Measurements from ENCODE around the gene EDC4. TPM values are rescaled to one million over a fixed set of nuclear protein-coding genes. Genes with fewer than 3 reads are reported as not detected.

EDC4 gene
- total and polyA plus RNA-seq, 2 experiments from 2014 or later = 39.6 to 98.5 TPM

GRCh38 chr16:67871256-67871655 is 1.6 kb upstream of the EDC4 start (continued):
- no peak for TF ChIP-seq ETS1 (IDR thresholded peaks at IDR 0.05)
- no peak for TF ChIP-seq POLR2AphosphoS5 (IDR thresholded peaks at IDR 0.05; ENCODE audit: low read depth)
- TF ChIP-seq, protein P1, sequence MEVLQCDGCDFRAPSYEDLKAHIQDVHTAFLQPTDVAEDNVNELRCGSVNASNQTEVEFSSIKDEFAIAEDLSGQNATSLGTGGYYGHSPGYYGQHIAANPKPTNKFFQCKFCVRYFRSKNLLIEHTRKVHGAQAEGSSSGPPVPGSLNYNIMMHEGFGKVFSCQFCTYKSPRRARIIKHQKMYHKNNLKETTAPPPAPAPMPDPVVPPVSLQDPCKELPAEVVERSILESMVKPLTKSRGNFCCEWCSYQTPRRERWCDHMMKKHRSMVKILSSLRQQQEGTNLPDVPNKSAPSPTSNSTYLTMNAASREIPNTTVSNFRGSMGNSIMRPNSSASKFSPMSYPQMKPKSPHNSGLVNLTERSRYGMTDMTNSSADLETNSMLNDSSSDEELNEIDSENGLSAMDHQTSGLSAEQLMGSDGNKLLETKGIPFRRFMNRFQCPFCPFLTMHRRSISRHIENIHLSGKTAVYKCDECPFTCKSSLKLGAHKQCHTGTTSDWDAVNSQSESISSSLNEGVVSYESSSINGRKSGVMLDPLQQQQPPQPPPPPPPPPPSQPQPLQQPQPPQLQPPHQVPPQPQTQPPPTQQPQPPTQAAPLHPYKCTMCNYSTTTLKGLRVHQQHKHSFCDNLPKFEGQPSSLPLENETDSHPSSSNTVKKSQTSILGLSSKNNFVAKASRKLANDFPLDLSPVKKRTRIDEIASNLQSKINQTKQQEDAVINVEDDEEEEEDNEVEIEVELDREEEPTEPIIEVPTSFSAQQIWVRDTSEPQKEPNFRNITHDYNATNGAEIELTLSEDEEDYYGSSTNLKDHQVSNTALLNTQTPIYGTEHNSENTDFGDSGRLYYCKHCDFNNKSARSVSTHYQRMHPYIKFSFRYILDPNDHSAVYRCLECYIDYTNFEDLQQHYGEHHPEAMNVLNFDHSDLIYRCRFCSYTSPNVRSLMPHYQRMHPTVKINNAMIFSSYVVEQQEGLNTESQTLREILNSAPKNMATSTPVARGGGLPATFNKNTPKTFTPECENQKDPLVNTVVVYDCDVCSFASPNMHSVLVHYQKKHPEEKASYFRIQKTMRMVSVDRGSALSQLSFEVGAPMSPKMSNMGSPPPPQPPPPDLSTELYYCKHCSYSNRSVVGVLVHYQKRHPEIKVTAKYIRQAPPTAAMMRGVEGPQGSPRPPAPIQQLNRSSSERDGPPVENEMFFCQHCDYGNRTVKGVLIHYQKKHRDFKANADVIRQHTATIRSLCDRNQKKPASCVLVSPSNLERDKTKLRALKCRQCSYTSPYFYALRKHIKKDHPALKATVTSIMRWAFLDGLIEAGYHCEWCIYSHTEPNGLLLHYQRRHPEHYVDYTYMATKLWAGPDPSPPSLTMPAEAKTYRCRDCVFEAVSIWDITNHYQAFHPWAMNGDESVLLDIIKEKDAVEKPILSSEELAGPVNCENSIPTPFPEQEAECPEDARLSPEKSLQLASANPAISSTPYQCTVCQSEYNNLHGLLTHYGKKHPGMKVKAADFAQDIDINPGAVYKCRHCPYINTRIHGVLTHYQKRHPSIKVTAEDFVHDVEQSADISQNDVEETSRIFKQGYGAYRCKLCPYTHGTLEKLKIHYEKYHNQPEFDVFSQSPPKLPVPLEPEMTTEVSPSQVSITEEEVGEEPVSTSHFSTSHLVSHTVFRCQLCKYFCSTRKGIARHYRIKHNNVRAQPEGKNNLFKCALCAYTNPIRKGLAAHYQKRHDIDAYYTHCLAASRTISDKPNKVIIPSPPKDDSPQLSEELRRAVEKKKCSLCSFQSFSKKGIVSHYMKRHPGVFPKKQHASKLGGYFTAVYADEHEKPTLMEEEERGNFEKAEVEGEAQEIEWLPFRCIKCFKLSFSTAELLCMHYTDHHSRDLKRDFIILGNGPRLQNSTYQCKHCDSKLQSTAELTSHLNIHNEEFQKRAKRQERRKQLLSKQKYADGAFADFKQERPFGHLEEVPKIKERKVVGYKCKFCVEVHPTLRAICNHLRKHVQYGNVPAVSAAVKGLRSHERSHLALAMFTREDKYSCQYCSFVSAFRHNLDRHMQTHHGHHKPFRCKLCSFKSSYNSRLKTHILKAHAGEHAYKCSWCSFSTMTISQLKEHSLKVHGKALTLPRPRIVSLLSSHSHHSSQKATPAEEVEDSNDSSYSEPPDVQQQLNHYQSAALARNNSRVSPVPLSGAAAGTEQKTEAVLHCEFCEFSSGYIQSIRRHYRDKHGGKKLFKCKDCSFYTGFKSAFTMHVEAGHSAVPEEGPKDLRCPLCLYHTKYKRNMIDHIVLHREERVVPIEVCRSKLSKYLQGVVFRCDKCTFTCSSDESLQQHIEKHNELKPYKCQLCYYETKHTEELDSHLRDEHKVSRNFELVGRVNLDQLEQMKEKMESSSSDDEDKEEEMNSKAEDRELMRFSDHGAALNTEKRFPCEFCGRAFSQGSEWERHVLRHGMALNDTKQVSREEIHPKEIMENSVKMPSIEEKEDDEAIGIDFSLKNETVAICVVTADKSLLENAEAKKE (CRISPR knock-in tag; IDR thresholded peaks at IDR 0.05) = no peak
- no peak for TF ChIP-seq EZH2 (IDR thresholded peaks at IDR 0.05; ENCODE audit: low read depth, unreplicated experiment)
- TF ChIP-seq EZH2phosphoT487 (IDR thresholded peaks at IDR 0.05; ENCODE audit: unreplicated experiment) = no peak
- no peak for TF ChIP-seq ZNF114 (CRISPR knock-in tag; IDR thresholded peaks at IDR 0.05)
- no peak for TF ChIP-seq JUNB (IDR thresholded peaks at IDR 0.05; ENCODE audit: unreplicated experiment)

DNA sequence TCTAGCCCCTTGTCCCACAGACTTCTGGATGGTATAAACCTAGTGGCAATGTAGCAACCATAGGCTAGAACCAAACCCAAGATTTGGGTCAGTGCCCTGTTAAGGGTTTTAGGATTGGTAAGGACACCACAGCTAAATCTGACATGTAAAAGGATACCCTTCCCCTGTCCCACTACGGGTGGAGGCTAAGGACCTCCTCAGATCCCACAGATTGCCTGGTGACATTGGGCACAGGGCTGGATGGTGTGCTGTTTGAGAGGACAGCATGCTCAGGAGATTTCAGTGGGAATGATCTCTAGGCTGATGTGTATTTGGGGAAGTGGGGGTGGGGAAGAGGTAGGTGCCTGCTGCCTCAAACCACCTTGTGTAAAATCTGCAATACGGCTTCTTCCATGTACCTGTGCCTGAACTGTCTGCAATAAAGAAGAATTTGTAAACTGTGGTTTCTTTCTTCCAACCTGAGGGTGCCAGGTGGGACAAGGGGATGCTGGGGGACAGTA is 671 bp upstream of the EDC4 start:
- no peaks in the 10 kb centered on the region; the same call in 2 of the 3 replicates for H3K9me3 Mint-ChIP-seq
- no peak for TF ChIP-seq ZNF114 (CRISPR knock-in tag; IDR thresholded peaks at IDR 0.05)
- no peak for TF ChIP-seq NANOG (IDR thresholded peaks at IDR 0.05; ENCODE audit: borderline replicate concordance)
- TF ChIP-seq, protein P1 (CRISPR knock-in tag; IDR thresholded peaks at IDR 0.05) = no peak
- TF ChIP-seq CREB1 (CRISPR knock-in tag; IDR thresholded peaks at IDR 0.05; ENCODE audit: low read depth) = no peak

More for the DNA sequence above, 671 bp upstream of the EDC4 start:
- peaks cover 26% of the 10 kb centered on the region for H3K36me3 ChIP-seq (ENCODE audit: insufficient read depth)
- peak overlapping the region; percentile 96 for H3K4me2 ChIP-seq
- no peaks in the 10 kb centered on the region for H3K27me3 ChIP-seq (ENCODE audit: insufficient read depth)
- H3K27me3 Mint-ChIP-seq (ENCODE audit: insufficient read depth, low read depth, poor library complexity) = peaks cover 14% of the 10 kb centered on the region
- ATAC-seq = no peak
- peak overlapping the region; percentile 96; the same call in 1 of the 2 replicates for H3K4me3 ChIP-seq
- H3K36me3 Mint-ChIP-seq (ENCODE audit: low read depth) = peaks cover 49% of the 10 kb centered on the region
- peaks cover 14% of the 10 kb centered on the region for H3K4me1 Mint-ChIP-seq
- peaks cover 28% of the 10 kb centered on the region for H3K79me2 ChIP-seq (replicated peaks; ENCODE audit: insufficient read depth)
- peaks cover 8% of the 10 kb centered on the region; the same call in 1 of the 2 replicates for H3K4me1 ChIP-seq (ENCODE audit: insufficient read depth)
- peak overlapping the region; percentile 50 for H3K27ac Mint-ChIP-seq
- peaks cover 40% of the 10 kb centered on the region for H3F3A ChIP-seq (replicated peaks; ENCODE audit: low read depth)
- peak overlapping the region; percentile 89 for H3K4me3 Mint-ChIP-seq
- H4K20me1 ChIP-seq (replicated peaks; ENCODE audit: insufficient read depth) = peaks cover 14% of the 10 kb centered on the region
- H3K27ac ChIP-seq (ENCODE audit: low read depth) = peak overlapping the region; percentile 83
- DNase-seq (ENCODE audit: low spot score) = no peak
- no peaks in the 10 kb centered on the region for H3K9me2 ChIP-seq (ENCODE audit: insufficient read depth)
- H2AFZ ChIP-seq = no peak overlapping the region

All from GM23338 (cell line).